PC-9 (cell line): ENCODE measurements around the gene AKT1S1. TPM values are rescaled to one million over a fixed set of nuclear protein-coding genes. Genes with fewer than 3 reads are reported as not detected.

Experiments
- BruUV-seq: library from RNA; stranded (reverse); fragments of 400-500 nt; replicated peaks from 2 replicates; lab custom pipeline; 2021; lab: Mats Ljungman, UMichigan
- CTCF ChIA-PET: fragments of 300-600 bp; sonication (Branson Sonifier 250); formaldehyde crosslinking; loops from one replicate; lab custom pipeline; 2022; ENCODE audit warnings: antibody characterized with exemption; lab: Charles Lee
- POLR2A ChIA-PET: fragments of 300-600 bp; sonication (Branson Sonifier 250); formaldehyde crosslinking; loops from one replicate; lab custom pipeline; 2022; ENCODE audit warnings: antibody characterized with exemption; ENCODE audit not compliant: unreplicated experiment; lab: Charles Lee
- DNase-seq, 2 experiments: peaks; one replicate each; pipeline versions ENCODE4 v3.0.0 to v3.0.0-alpha.2; 2015 to 2022; ENCODE audit warnings: mixed read lengths in 1 of 2
- H2AFZ ChIP-seq: fragments of 200-600 bp; sonication (generic); 2 replicates; pipeline ENCODE4 v1.8.1; 2017; ENCODE audit warnings: antibody characterized with exemption
- H3F3A ChIP-seq: fragments of 200-600 bp; sonication (generic); 2 replicates; pipeline ENCODE4 v1.8.1; 2017; ENCODE audit warnings: antibody characterized with exemption, mild to moderate bottlenecking, low read depth; ENCODE audit not compliant: insufficient read depth
- H3K27ac ChIP-seq: fragments of 200-600 bp; sonication (generic); 2 replicates; pipeline ENCODE4 v1.6.1; 2016; ENCODE audit warnings: mixed run types
- H3K27me3 ChIP-seq: fragments of 200-600 bp; sonication (generic); 2 replicates; pipeline ENCODE4 v1.6.1; 2016; ENCODE audit warnings: low read depth, mixed run types; ENCODE audit not compliant: insufficient read depth
- H3K36me3 ChIP-seq: fragments of 200-600 bp; sonication (generic); 2 replicates; pipeline ENCODE4 v1.6.1; 2016; ENCODE audit warnings: low read depth, mixed run types
- H3K4me1 ChIP-seq: fragments of 200-600 bp; sonication (generic); replicated peaks from 2 replicates; pipeline ENCODE4 v1.6.1; 2016; ENCODE audit warnings: mixed run types; ENCODE audit not compliant: insufficient read depth
- H3K4me2 ChIP-seq: fragments of 200-600 bp; sonication (generic); 2 replicates; pipeline ENCODE4 v1.6.1; 2017; ENCODE audit warnings: mixed run types
- H3K4me3 ChIP-seq: fragments of 200-600 bp; sonication (generic); 2 replicates; pipeline ENCODE4 v1.6.1; 2016; ENCODE audit warnings: mixed run types
- H3K79me2 ChIP-seq: fragments of 200-600 bp; sonication (generic); 2 replicates; pipeline ENCODE4 v1.6.1; 2017; ENCODE audit warnings: low read depth, mixed run types
- H3K9me2 ChIP-seq: fragments of 200-600 bp; sonication (generic); 2 replicates; pipeline ENCODE4 v1.8.1; 2017; ENCODE audit warnings: mild to moderate bottlenecking; ENCODE audit not compliant: insufficient read depth
- H3K9me3 ChIP-seq: fragments of 200-600 bp; sonication (generic); 2 replicates; pipeline ENCODE4 v1.8.1; 2016; ENCODE audit warnings: low read depth; ENCODE audit not compliant: insufficient read depth
- H4K20me1 ChIP-seq: fragments of 200-600 bp; sonication (generic); 2 replicates; pipeline ENCODE4 v1.8.1; 2017; ENCODE audit not compliant: insufficient read depth
- EZH2 ChIP-seq: fragments of 200-600 bp; sonication (generic); IDR thresholded peaks from 2 replicates; pipeline ENCODE4 v1.8.0; 2017; ENCODE audit warnings: antibody characterized with exemption, low read depth
- intact Hi-C: fragments of 100-400 bp; cut with micrococcal nuclease; formaldehyde crosslinking; loops from one replicate; pipeline ENCODE4 v1.10.0; 2022; ENCODE audit not compliant: unreplicated experiment
- total RNA-seq: library from RNA; stranded (reverse); gene quantifications from 2 replicates; pipeline ENCODE4 v1.2.3, GENCODE V29; 2021
- TF ChIP-seq, protein P1 (sequence below): fragments of 200-600 bp; sonication (generic); conservative IDR thresholded peaks from 2 replicates; pipeline ENCODE4 v1.6.1; 2017; ENCODE audit warnings: mixed run types, antibody characterized with exemption, mild to moderate bottlenecking, moderate library complexity

The AKT1S1 gene
- total RNA-seq, 1 experiment from 2014 or later: 143 TPM

DNA sequence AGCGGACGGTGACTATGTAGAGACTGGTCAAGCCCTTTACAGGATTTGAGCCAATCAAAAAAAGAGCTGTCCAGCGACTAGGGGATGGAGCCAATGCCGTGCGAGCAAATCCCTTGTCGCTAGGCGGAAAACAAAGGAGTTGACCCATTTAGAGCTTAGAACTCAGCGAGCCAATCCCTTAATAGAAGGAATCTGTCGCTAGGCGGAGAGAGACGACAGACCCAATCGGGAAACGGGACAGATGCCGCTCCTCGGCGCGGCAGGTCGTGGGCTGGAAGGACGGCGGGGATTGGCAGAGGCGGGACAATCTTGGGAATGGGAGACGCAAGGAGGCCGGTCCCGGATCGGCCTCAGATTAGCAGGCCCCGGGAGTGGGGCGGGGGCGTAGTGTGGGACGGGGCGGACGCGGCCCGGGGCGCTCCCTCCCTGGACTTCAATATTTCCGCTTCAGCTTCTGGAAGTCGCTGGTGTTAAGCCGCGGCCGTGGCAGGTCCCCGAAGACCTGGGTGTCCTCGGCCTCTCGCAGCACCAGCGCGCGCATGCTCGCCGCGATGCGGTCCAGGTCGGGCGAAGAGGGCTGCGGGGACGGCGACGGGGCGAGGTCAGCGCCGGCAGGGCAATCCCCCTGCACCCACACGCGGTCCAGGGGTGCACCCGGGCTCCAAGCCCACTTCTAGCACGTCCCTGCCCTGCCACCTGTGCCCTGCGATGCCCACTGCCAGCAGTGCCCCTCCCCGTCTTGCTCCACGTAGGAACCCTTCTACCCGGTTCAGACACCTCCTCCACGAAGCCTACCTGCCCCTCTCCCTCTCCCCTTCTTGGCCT lies 7.5 kb downstream of the AKT1S1 start:
- H3K4me3 ChIP-seq: peak overlapping the region; percentile 48; the same call in 1 of the 2 replicates
- H3K27ac ChIP-seq: no peak overlapping the region
- BruUV-seq: no TSS peak
- ChIA-PET CTCF (interaction anchor here (1.0 kb wide), 1 partner anchor 119 kb away, joined by 11 read pairs; no protein-coding TSS in a partner anchor), POLR2A (interaction anchor here (0.5 to 1.2 kb wide), 16 partner anchors 19 to 1382 kb away, joined by 3 to 20 read pairs (median 5); partner anchors contain the start of genes ALDH16A1, AP2A1, PTOV1 and RRAS)
- peaks cover 12% of the 10 kb centered on the region for H3K36me3 ChIP-seq
- H3K4me1 ChIP-seq: peaks cover 37% of the 10 kb centered on the region
- no peak overlapping the region for H2AFZ ChIP-seq
- no peaks in the 10 kb centered on the region for H3K27me3 ChIP-seq
- intact Hi-C loops: loop anchor here (1.0 to 5.0 kb wide), 3 partner anchors 8 to 192 kb away; partner anchors contain the start of genes AKT1S1, MED25, PRMT1 and TBC1D17
- H3K9me2 ChIP-seq: no peaks in the 10 kb centered on the region
- H3K79me2 ChIP-seq: peaks cover 42% of the 10 kb centered on the region
- TF ChIP-seq, protein P1, sequence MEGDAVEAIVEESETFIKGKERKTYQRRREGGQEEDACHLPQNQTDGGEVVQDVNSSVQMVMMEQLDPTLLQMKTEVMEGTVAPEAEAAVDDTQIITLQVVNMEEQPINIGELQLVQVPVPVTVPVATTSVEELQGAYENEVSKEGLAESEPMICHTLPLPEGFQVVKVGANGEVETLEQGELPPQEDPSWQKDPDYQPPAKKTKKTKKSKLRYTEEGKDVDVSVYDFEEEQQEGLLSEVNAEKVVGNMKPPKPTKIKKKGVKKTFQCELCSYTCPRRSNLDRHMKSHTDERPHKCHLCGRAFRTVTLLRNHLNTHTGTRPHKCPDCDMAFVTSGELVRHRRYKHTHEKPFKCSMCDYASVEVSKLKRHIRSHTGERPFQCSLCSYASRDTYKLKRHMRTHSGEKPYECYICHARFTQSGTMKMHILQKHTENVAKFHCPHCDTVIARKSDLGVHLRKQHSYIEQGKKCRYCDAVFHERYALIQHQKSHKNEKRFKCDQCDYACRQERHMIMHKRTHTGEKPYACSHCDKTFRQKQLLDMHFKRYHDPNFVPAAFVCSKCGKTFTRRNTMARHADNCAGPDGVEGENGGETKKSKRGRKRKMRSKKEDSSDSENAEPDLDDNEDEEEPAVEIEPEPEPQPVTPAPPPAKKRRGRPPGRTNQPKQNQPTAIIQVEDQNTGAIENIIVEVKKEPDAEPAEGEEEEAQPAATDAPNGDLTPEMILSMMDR: no peak
- no peak for TF ChIP-seq EZH2
- peaks cover 32% of the 10 kb centered on the region for H4K20me1 ChIP-seq
- peak; percentile 98 to 99 for DNase-seq
- peak overlapping the region; percentile 93 for H3K4me2 ChIP-seq
- peaks cover 58% of the 10 kb centered on the region for H3F3A ChIP-seq
- no peaks in the 10 kb centered on the region for H3K9me3 ChIP-seq

DNA sequence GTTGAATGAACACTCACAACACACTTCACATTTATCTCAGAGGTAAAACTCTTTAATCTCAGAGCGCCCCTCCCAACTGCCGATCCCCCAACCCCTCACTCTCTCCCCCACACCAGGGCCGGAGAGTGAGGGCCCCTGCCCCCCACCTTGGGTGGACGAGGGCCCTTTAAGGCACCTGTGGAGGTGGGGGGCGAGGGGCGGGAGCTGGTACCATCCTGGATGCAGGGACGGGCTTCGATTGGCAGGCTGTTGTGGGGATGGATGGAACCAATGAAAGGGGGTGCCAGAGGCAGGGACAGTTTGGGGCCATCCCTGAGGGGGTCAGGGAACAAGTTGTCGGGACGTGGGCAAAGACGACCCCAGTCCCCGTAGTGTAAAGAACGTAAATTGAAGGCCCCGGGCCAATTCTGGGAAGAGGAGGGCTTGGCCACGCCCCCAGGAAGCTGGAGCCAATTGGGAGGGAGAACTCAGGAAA lies 8.1 kb downstream of the AKT1S1 start:
- no TSS peak for BruUV-seq

More for the DNA sequence above, 8.1 kb downstream of the AKT1S1 start:
- Histone ChIP-seq H3F3A (peaks cover 63% of the 10 kb centered on the region), H2AFZ (no peak overlapping the region), H3K4me2 (peak overlapping the region; percentile 93), H4K20me1 (peaks cover 32% of the 10 kb centered on the region), H3K27ac (no peak overlapping the region), H3K36me3 (peaks cover 10% of the 10 kb centered on the region), H3K9me2 (no peaks in the 10 kb centered on the region), H3K79me2 (peaks cover 42% of the 10 kb centered on the region), H3K27me3 (no peaks in the 10 kb centered on the region), H3K9me3 (no peaks in the 10 kb centered on the region), H3K4me1 (peaks cover 36% of the 10 kb centered on the region), H3K4me3 (peak overlapping the region; percentile 45; the same call in 1 of the 2 replicates)
- TF ChIP-seq, protein P1: no peak
- no peak for TF ChIP-seq EZH2
- ChIA-PET POLR2A (interaction anchor here (0.5 to 1.2 kb wide), 14 partner anchors 19 to 1382 kb away, joined by 3 to 20 read pairs (median 5); partner anchors contain the start of genes ALDH16A1, AP2A1, PTOV1 and RRAS), CTCF (interaction anchor here (1.0 kb wide), 1 partner anchor 118 kb away, joined by 11 read pairs; no protein-coding TSS in a partner anchor)
- intact Hi-C loops: loop anchor here (1.0 to 5.0 kb wide), 2 partner anchors 8 to 52 kb away; partner anchors contain the start of genes AKT1S1, MED25 and TBC1D17
- no peak for DNase-seq
